Naive thymus-derived CD4-positive, alpha-beta T cell (primary cell): ENCODE measurements around the gene KIF18B. TPM values are rescaled to one million over a fixed set of nuclear protein-coding genes. Genes with fewer than 3 reads are reported as not detected.

ENCODE experiments used
- ATAC-seq: fragments of 150-1000 bp; cut with Tn5 transposase; 2 replicates; pipeline ENCODE4 v1.10.0; 2021; ENCODE audit warnings: mild to moderate bottlenecking, moderate library complexity
- CTCF ChIA-PET: fragments of 350-600 bp; sonication (Branson Sonifier 250); formaldehyde crosslinking; loops from one replicate; lab custom pipeline; 2021; ENCODE audit warnings: antibody characterized with exemption; lab: Charles Lee
- POLR2A ChIA-PET: fragments of 350-600 bp; sonication (Branson Sonifier 250); formaldehyde crosslinking; loops from one replicate; lab custom pipeline; 2021; ENCODE audit warnings: antibody characterized with exemption, inconsistent platforms; lab: Charles Lee
- DNase-seq, 9 donors: peaks; one replicate each; pipeline versions ENCODE4 v3.0.0 to v3.0.0-alpha.2; 2020 to 2022; ENCODE audit warnings: mixed read lengths in 1 of 9
- H3K27ac ChIP-seq: one replicate; pipeline ENCODE4 v1.7.0; 2013; ENCODE audit warnings: mild to moderate bottlenecking, low read depth, low read length, moderate library complexity
- H3K27me3 ChIP-seq, 2 donors: one replicate each; pipeline ENCODE4 v1.7.0; 2013; ENCODE audit warnings: low read length in 2 of 2, mild to moderate bottlenecking in 2 of 2, moderate library complexity in 2 of 2; ENCODE audit not compliant: control insufficient read depth in 2 of 2, insufficient read depth in 2 of 2
- H3K36me3 ChIP-seq, 3 experiments: 1 replicate in 2 of 3; 2 replicates in 1 of 3; pipeline ENCODE4 v1.7.0; 2013; ENCODE audit warnings: low read length in 3 of 3, mild to moderate bottlenecking in 3 of 3, moderate library complexity in 1 of 3; ENCODE audit not compliant: insufficient read depth in 3 of 3, control insufficient read depth in 2 of 3
- H3K4me1 ChIP-seq, 2 donors: one replicate each; pipeline ENCODE4 v1.7.0; 2013; ENCODE audit warnings: low read length in 2 of 2, mild to moderate bottlenecking in 2 of 2, moderate library complexity in 1 of 2; ENCODE audit not compliant: control insufficient read depth in 2 of 2, insufficient read depth in 2 of 2
- H3K4me3 ChIP-seq: 2 replicates; pipeline ENCODE4 v1.7.0; 2013; ENCODE audit warnings: mild to moderate bottlenecking, low read length
- H3K9me3 ChIP-seq, 3 experiments: 1 replicate in 2 of 3; 2 replicates in 1 of 3; pipeline ENCODE4 v1.7.0; 2013; ENCODE audit warnings: low read length in 3 of 3; ENCODE audit not compliant: control insufficient read depth in 2 of 3
- H3K27ac Mint-ChIP-seq, 9 donors: one replicate each; pipeline ENCODE4 v1.8.0; 2020 to 2022; ENCODE audit warnings: mixed read lengths in 9 of 9, mild to moderate bottlenecking in 8 of 9, moderate library complexity in 5 of 9, inconsistent platforms in 2 of 9
- H3K27me3 Mint-ChIP-seq, 5 donors: one replicate each; pipeline ENCODE4 v1.8.0; 2021 to 2022; ENCODE audit warnings: mixed read lengths in 5 of 5, mild to moderate bottlenecking in 1 of 5
- H3K36me3 Mint-ChIP-seq, 5 donors: one replicate each; pipeline ENCODE4 v1.8.0; 2020 to 2022; ENCODE audit warnings: mixed read lengths in 5 of 5, mild to moderate bottlenecking in 3 of 5, inconsistent platforms in 1 of 5
- H3K4me1 Mint-ChIP-seq, 7 donors: one replicate each; pipeline ENCODE4 v1.8.0; 2020 to 2022; ENCODE audit warnings: mixed read lengths in 7 of 7, mild to moderate bottlenecking in 3 of 7, inconsistent platforms in 1 of 7
- H3K4me3 Mint-ChIP-seq, 10 donors: one replicate each; pipeline ENCODE4 v1.8.0; 2020 to 2022; ENCODE audit warnings: mild to moderate bottlenecking in 10 of 10, mixed read lengths in 10 of 10, moderate library complexity in 6 of 10, inconsistent platforms in 2 of 10
- H3K9me3 Mint-ChIP-seq, 11 donors: one replicate each; pipeline ENCODE4 v1.8.0; 2020 to 2022; ENCODE audit warnings: mixed read lengths in 11 of 11, mild to moderate bottlenecking in 4 of 11, inconsistent platforms in 1 of 11, moderate library complexity in 1 of 11
- intact Hi-C, 2 donors: fragments of 100-400 bp; cut with micrococcal nuclease; formaldehyde crosslinking; loops; one replicate each; pipeline ENCODE4 v1.15.1; 2023
- polyA plus RNA-seq, 2 donors: library from polyadenylated mRNA; unstranded; fragments of 300-500 nt; fragmentation: Illumina TruSeq; gene quantifications; one replicate each; pipeline ENCODE4 v1.2.3, GENCODE V29; 2021
- total RNA-seq, 6 experiments: library from RNA in 5 of 6; stranded (reverse) in 5 of 6; gene quantifications; 1 replicate in 5 of 6; 2 replicates in 1 of 6; pipeline ENCODE4 v1.2.3 and lab custom pipeline; 2021 to 2026

KIF18B gene
- total and polyA plus RNA-seq, 7 experiments from 2014 or later: 0.17 to 57.2 TPM; not detected in 5

DNA sequence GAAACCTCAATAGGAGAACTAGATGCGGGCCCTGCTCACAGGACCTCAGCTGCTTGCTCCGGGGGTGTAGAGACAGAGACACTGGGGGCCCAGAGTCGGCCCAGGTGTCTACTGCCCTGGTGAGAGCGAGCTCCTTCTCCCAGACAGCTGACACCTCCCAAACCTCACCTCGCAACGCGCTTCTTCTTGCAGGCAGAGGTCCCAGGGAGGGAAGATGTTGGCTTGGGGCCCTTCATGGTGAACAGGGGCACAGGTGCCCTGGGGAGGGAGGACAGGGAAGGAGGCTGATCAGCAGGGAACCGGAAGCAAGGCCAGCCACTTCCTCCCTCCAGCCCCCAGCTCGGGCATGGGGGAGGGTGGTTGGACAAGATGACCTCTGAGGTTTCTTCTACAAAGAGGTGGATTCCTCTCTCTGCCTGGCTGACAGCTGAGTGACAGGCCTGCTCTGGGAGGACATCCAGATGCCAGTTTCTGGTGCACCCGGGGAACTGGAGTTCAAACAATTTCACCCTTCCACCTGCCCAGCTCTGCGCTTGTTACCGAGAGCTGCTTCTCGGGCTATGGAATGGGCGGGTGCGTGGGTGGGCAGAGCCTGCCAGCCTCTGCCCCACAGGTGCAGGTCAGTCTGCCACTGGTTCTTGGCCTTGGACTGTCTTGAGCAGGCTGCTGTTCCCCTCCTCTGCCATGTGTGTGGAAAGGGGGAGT, 20.6 kb downstream of the KIF18B start:
- no peaks in the 10 kb centered on the region for H3K4me1 ChIP-seq
- no peak overlapping the region for H3K4me3 ChIP-seq
- Mint-ChIP-seq H3K36me3 (peaks cover 0 to 14% (median 0%) of the 10 kb centered on the region in 5 donors), H3K27ac (no peak overlapping the region), H3K27me3 (peaks cover 0 to 8% (median 6%) of the 10 kb centered on the region in 5 donors), H3K4me1 (no peaks in the 10 kb centered on the region), H3K9me3 (no peaks in the 10 kb centered on the region), H3K4me3 (no peak overlapping the region)
- DNase-seq (no peak), ATAC-seq (no peak)
- H3K9me3 ChIP-seq: no peaks in the 10 kb centered on the region
- no peaks in the 10 kb centered on the region for H3K27me3 ChIP-seq
- intact Hi-C loops: no loop called here
- CTCF ChIA-PET: interaction anchor here (0.7 kb wide), 1 partner anchor 600 kb away, joined by 4 read pairs; no protein-coding TSS in a partner anchor
- H3K36me3 ChIP-seq: no peaks in the 10 kb centered on the region
- POLR2A ChIA-PET: no interaction called here
- no peak overlapping the region for H3K27ac ChIP-seq

DNA sequence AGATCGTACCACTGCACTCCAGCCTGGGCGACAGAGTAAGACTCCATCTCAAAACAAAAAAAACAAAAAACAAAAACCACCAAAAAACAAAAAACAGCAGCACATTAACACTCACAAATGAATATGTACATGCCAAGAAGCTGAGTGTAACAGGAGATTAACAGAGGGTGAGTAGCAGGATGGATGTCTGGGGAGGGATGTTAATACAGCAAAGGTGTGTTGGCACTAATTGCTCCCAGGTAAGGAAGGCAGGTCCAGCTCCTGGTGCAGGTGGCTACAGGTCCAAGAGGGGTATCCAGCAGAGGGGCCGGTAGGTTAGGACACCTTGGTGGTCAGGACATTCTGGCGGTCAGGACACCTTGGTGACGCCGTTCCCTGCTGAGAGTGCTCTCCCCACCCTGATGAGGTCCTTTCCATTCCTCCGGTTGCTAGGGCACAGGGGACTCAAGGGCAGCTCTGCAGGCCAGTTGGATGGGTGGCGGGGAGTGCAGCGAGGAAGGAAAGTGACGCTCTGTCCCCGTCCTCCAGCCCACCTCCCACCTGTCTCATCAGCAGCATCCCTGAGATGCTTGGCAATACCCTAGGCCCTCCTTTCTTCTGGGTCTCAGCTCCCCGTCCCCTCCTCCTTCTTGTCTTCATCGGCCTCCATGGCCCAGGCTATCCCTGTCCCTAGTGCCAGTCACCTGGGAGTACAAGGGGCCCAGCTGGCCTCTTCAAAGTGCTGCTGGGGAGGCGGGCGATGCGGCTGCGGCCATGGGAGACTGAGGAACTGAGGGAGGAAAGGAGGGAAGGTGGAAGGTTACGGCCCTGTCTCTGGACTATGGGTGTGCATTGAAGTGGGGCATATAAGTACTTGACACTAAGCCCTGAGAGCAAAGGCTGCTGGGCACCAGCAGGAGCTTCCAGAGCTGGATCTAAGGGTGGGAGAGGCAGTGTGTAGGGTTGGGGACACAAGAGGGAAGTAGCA, 21.6 kb downstream of the KIF18B start:
- Histone ChIP-seq H3K4me1 (no peaks in the 10 kb centered on the region), H3K9me3 (no peaks in the 10 kb centered on the region), H3K4me3 (no peak overlapping the region), H3K27me3 (no peaks in the 10 kb centered on the region), H3K36me3 (no peaks in the 10 kb centered on the region), H3K27ac (no peak overlapping the region)
- Mint-ChIP-seq H3K36me3 (peaks cover 0 to 11% (median 0%) of the 10 kb centered on the region in 5 donors), H3K9me3 (no peaks in the 10 kb centered on the region), H3K4me3 (no peak overlapping the region), H3K27me3 (peaks cover 0 to 18% (median 10%) of the 10 kb centered on the region in 5 donors), H3K4me1 (no peaks in the 10 kb centered on the region), H3K27ac (no peak overlapping the region)
- DNase-seq: no peak
- intact Hi-C loops: no loop called here
- ChIA-PET POLR2A (no interaction called here), CTCF (interaction anchor here (0.5 kb wide), 1 partner anchor 52 kb away, joined by 3 read pairs; no protein-coding TSS in a partner anchor)
- no peak for ATAC-seq

DNA sequence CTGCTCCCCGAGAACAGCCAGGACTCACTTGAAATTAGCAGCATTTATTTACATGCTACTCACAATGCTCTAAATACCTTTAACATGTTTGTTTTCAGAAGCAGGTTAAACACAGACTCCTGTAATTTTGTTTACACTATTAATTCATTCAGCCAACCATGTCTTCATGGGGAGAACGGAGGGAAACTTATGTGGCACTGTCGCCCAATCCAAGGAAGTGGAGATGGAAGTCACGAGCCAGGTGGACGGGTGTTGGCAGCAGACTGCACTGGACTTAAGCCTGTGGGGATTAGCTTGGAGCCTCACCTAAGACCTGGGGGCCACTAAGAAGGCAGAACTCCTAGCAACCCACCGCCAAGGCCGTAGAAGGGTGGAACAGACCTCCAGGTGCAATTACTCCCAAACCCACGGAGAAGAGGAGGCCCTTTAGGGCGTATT, 23.4 kb downstream of the KIF18B start:
- ChIA-PET CTCF (interaction anchor here (0.7 kb wide), 1 partner anchor 32 kb away, joined by 5 read pairs; no protein-coding TSS in a partner anchor), POLR2A (no interaction called here)
- Mint-ChIP-seq H3K36me3 (peaks cover 0 to 8% (median 0%) of the 10 kb centered on the region in 5 donors), H3K9me3 (no peaks in the 10 kb centered on the region), H3K27me3 (peaks cover 0 to 33% (median 18%) of the 10 kb centered on the region in 5 donors), H3K4me1 (no peaks in the 10 kb centered on the region), H3K4me3 (no peak overlapping the region), H3K27ac (no peak overlapping the region)
- Histone ChIP-seq H3K4me1 (no peaks in the 10 kb centered on the region), H3K36me3 (no peaks in the 10 kb centered on the region), H3K4me3 (no peak overlapping the region), H3K27ac (no peak overlapping the region), H3K27me3 (no peaks in the 10 kb centered on the region), H3K9me3 (no peaks in the 10 kb centered on the region)
- intact Hi-C loops: no loop called here
- ATAC-seq: no peak
- no peak for DNase-seq

DNA sequence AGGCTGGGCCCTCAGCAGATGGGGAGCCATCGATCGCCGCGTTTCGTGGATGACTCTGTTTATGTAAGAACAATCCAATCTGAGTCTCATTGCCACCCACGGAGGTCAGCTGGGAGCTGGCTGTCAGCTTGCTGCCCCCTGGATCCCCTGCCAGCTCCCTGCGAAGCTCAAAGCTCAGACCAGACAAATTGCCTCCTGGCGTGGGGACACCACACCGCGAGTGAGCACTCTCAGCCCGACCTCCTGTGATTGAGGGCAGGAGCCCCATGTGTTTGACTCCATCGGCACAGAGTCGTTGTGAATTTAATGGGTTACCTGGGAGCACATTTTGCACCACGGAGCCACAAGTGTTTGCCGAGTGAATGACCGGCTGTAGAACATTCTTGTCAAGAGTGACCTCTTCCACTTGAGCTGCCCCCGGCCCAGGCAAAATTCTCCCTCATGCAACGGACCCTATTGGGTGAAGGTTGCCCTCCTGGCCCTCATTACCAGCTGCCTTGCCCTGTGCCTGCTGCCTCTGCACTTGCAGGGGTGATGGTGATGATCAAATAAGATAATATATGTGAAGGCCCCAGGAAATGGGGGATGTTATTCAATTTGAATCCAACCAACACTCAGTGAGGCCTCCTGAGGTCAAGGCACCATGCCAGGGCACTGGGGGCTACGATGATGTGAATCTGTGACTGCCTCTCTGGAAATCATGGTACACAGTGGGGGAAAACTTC, 24.7 kb downstream of the KIF18B start:
- no peak overlapping the region for H3K27ac Mint-ChIP-seq
- no peaks in the 10 kb centered on the region for H3K4me1 Mint-ChIP-seq
- ATAC-seq (no peak), DNase-seq (no peak)
- Histone ChIP-seq H3K9me3 (no peaks in the 10 kb centered on the region), H3K27ac (no peak overlapping the region), H3K4me3 (no peak overlapping the region), H3K4me1 (no peaks in the 10 kb centered on the region), H3K36me3 (no peaks in the 10 kb centered on the region), H3K27me3 (no peaks in the 10 kb centered on the region)
- intact Hi-C loops: no loop called here
- H3K36me3 Mint-ChIP-seq: peaks cover 0 to 8% (median 0%) of the 10 kb centered on the region in 5 donors
- CTCF ChIA-PET: interaction anchor here (0.6 kb wide), 1 partner anchor 12 kb away, joined by 3 read pairs; no protein-coding TSS in a partner anchor
- H3K4me3 Mint-ChIP-seq: no peak overlapping the region
- H3K9me3 Mint-ChIP-seq: no peaks in the 10 kb centered on the region
- peaks cover 0 to 40% (median 18%) of the 10 kb centered on the region in 5 donors for H3K27me3 Mint-ChIP-seq
- POLR2A ChIA-PET: no interaction called here

DNA sequence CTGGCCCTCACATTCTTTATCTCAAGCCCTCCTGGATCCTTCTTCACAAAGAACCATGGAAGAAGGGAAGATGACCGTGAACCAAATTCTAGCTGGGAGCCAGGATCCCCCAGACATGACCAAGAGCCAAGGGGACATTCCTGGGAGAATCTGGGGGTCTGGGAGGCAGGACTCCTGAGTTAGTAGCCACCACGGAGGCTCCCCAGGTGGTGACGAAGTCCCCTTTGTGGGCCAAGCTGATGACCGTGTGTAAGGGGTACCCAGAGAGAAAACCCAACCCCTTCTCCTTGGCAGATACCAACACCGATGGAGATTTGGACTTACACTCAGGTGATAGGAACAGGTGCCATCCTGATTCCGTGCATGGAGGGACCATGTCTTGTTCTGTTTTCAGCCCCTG, 25.4 kb downstream of the KIF18B start:
- Histone ChIP-seq H3K27ac (no peak overlapping the region), H3K4me3 (no peak overlapping the region), H3K4me1 (no peaks in the 10 kb centered on the region), H3K36me3 (no peaks in the 10 kb centered on the region), H3K27me3 (no peaks in the 10 kb centered on the region), H3K9me3 (no peaks in the 10 kb centered on the region)
- peaks cover 0 to 8% (median 0%) of the 10 kb centered on the region in 5 donors for H3K36me3 Mint-ChIP-seq
- H3K27ac Mint-ChIP-seq: no peak overlapping the region
- POLR2A ChIA-PET: no interaction called here
- peaks cover 0 to 44% (median 18%) of the 10 kb centered on the region in 5 donors for H3K27me3 Mint-ChIP-seq
- DNase-seq (no peak), ATAC-seq (no peak)
- CTCF ChIA-PET: interaction anchor here (2.6 kb wide), 1 partner anchor 177 kb away, joined by 12 read pairs; no protein-coding TSS in a partner anchor
- intact Hi-C loops: no loop called here
- H3K4me1 Mint-ChIP-seq: no peaks in the 10 kb centered on the region
- no peak overlapping the region for H3K4me3 Mint-ChIP-seq
- H3K9me3 Mint-ChIP-seq: no peaks in the 10 kb centered on the region
